HEK293 (cell line): ENCODE measurements around the gene LY6G6D.

Experiments used
- GLI4 ChIP-seq: fragments of 450-650 bp; formaldehyde crosslinking; IDR thresholded peaks from 2 replicates; pipeline ENCODE4 v1.5.1; 2016; ENCODE audit warnings: missing biosample characterization, missing genetic modification characterization
- GLIS2 ChIP-seq: fragments of 450-650 bp; formaldehyde crosslinking; IDR thresholded peaks from 2 replicates; pipeline ENCODE4 v1.5.1; 2016; ENCODE audit warnings: missing biosample characterization, missing genetic modification characterization
- HIC1 ChIP-seq: fragments of 450-650 bp; formaldehyde crosslinking; IDR thresholded peaks from 2 replicates; pipeline ENCODE4 v1.5.1; 2016; ENCODE audit warnings: missing biosample characterization, missing genetic modification characterization
- HOXA7 ChIP-seq: sonication (generic); formaldehyde crosslinking; IDR thresholded peaks from 2 replicates; pipeline ENCODE4 v1.8.1; 2022; ENCODE audit warnings: missing genetic modification reagents, borderline replicate concordance
- KLF9 ChIP-seq: fragments of 450-650 bp; formaldehyde crosslinking; IDR thresholded peaks from 2 replicates; pipeline ENCODE4 v1.5.1; 2016; ENCODE audit warnings: missing biosample characterization, missing genetic modification characterization, low read depth
- MEIS1 ChIP-seq: sonication (generic); formaldehyde crosslinking; IDR thresholded peaks from 2 replicates; pipeline ENCODE4 v1.8.1; 2022; ENCODE audit warnings: missing genetic modification reagents, mild to moderate bottlenecking, borderline replicate concordance
- MZF1 ChIP-seq: fragments of 450-650 bp; formaldehyde crosslinking; IDR thresholded peaks from 2 replicates; pipeline ENCODE4 v1.5.1; 2017; ENCODE audit warnings: missing biosample characterization, missing genetic modification characterization, borderline replicate concordance
- PRDM1 ChIP-seq: fragments of 450-650 bp; formaldehyde crosslinking; IDR thresholded peaks from 2 replicates; pipeline ENCODE4; 2016; ENCODE audit warnings: missing biosample characterization, missing genetic modification characterization
- SP2 ChIP-seq: fragments of 450-650 bp; formaldehyde crosslinking; IDR thresholded peaks from 2 replicates; pipeline ENCODE4 v1.5.1; 2016; ENCODE audit warnings: missing biosample characterization, missing genetic modification characterization
- WT1 ChIP-seq: fragments of 450-650 bp; formaldehyde crosslinking; IDR thresholded peaks from 2 replicates; pipeline ENCODE4 v1.5.1; 2016; ENCODE audit warnings: missing biosample characterization, missing genetic modification characterization
- ZBTB44 ChIP-seq: fragments of 450-650 bp; IDR thresholded peaks from 2 replicates; pipeline ENCODE4 v1.5.1; 2018; ENCODE audit warnings: missing biosample characterization, mild to moderate bottlenecking, missing genetic modification characterization
- ZBTB8A ChIP-seq: fragments of 450-650 bp; formaldehyde crosslinking; IDR thresholded peaks from 2 replicates; pipeline ENCODE4 v1.5.1; 2016; ENCODE audit warnings: missing biosample characterization, missing genetic modification characterization
- ZNF18 ChIP-seq: fragments of 450-650 bp; formaldehyde crosslinking; IDR thresholded peaks from 2 replicates; pipeline ENCODE4 v1.5.1; 2016; ENCODE audit warnings: missing biosample characterization, missing genetic modification characterization
- ZNF214 ChIP-seq: fragments of 450-650 bp; formaldehyde crosslinking; IDR thresholded peaks from 2 replicates; pipeline ENCODE4 v1.5.1; 2017; ENCODE audit warnings: missing biosample characterization, mild to moderate bottlenecking, missing genetic modification characterization, borderline replicate concordance
- ZNF223 ChIP-seq: fragments of 450-650 bp; formaldehyde crosslinking; IDR thresholded peaks from 2 replicates; pipeline ENCODE4 v1.5.1; 2016; ENCODE audit warnings: missing biosample characterization, missing genetic modification characterization
- ZNF239 ChIP-seq: fragments of 450-650 bp; formaldehyde crosslinking; IDR thresholded peaks from 2 replicates; pipeline ENCODE4 v1.5.1; 2016; ENCODE audit warnings: missing biosample characterization, missing genetic modification characterization
- ZNF248 ChIP-seq: fragments of 450-650 bp; formaldehyde crosslinking; IDR thresholded peaks from 2 replicates; pipeline ENCODE4 v1.5.1; 2017; ENCODE audit warnings: missing biosample characterization, missing genetic modification characterization
- ZNF302 ChIP-seq: fragments of 450-650 bp; formaldehyde crosslinking; IDR thresholded peaks from 2 replicates; pipeline ENCODE4 v1.5.1; 2016; ENCODE audit warnings: missing biosample characterization, missing genetic modification characterization, low read depth
- ZNF341 ChIP-seq: fragments of 450-650 bp; formaldehyde crosslinking; IDR thresholded peaks from 2 replicates; pipeline ENCODE4; 2016; ENCODE audit warnings: low read depth, missing biosample characterization, missing genetic modification characterization
- ZNF362 ChIP-seq: fragments of 450-650 bp; formaldehyde crosslinking; IDR thresholded peaks from 2 replicates; pipeline ENCODE4 v1.5.1; 2016; ENCODE audit warnings: missing biosample characterization, missing genetic modification characterization
- ZNF404 ChIP-seq: fragments of 450-650 bp; formaldehyde crosslinking; IDR thresholded peaks from 2 replicates; pipeline ENCODE4 v1.5.1; 2017; ENCODE audit warnings: missing biosample characterization, missing genetic modification characterization
- ZNF521 ChIP-seq: fragments of 450-650 bp; formaldehyde crosslinking; IDR thresholded peaks from 2 replicates; pipeline ENCODE4 v1.5.1; 2017; ENCODE audit warnings: missing biosample characterization, mild to moderate bottlenecking, missing genetic modification characterization
- ZNF596 ChIP-seq: fragments of 450-650 bp; IDR thresholded peaks from 2 replicates; pipeline ENCODE4 v1.5.0; 2018; ENCODE audit warnings: missing biosample characterization, mild to moderate bottlenecking, missing genetic modification characterization, moderate library complexity
- ZNF629 ChIP-seq: fragments of 450-650 bp; formaldehyde crosslinking; IDR thresholded peaks from 2 replicates; pipeline ENCODE4 v1.5.1; 2017; ENCODE audit warnings: missing biosample characterization, missing genetic modification characterization
- ZSCAN30 ChIP-seq: fragments of 450-650 bp; IDR thresholded peaks from 2 replicates; pipeline ENCODE4 v1.5.1; 2018; ENCODE audit warnings: missing biosample characterization, mild to moderate bottlenecking, missing genetic modification characterization, moderate library complexity
- TF ChIP-seq, protein P1 (sequence below): fragments of 450-650 bp; formaldehyde crosslinking; IDR thresholded peaks from 2 replicates; pipeline ENCODE4 v1.5.1; 2016; ENCODE audit warnings: missing biosample characterization, missing genetic modification characterization
- TF ChIP-seq, protein P2 (sequence below): fragments of 450-650 bp; formaldehyde crosslinking; conservative IDR thresholded peaks from 2 replicates; pipeline ENCODE4 v1.5.1; 2016; ENCODE audit warnings: low read depth, missing biosample characterization, missing genetic modification characterization

Gene LY6G6D

GRCh38 chr6:31729979-31730630 is 15.0 kb downstream of the LY6G6D start (continued):
- no peak for TF ChIP-seq PRDM1
- TF ChIP-seq GLIS2 (tag by site-specific recombination) = peak; percentile 98
- TF ChIP-seq ZNF239 = no peak
- TF ChIP-seq GLI4 (tag by site-specific recombination) = no peak
- TF ChIP-seq ZNF596 = no peak
- TF ChIP-seq MEIS1 (CRISPR knock-in tag) = no peak
- TF ChIP-seq WT1 (tag by site-specific recombination) = no peak
- TF ChIP-seq ZNF404 (tag by site-specific recombination) = no peak
- TF ChIP-seq ZNF302 (tag by site-specific recombination) = no peak
- TF ChIP-seq, protein P1, sequence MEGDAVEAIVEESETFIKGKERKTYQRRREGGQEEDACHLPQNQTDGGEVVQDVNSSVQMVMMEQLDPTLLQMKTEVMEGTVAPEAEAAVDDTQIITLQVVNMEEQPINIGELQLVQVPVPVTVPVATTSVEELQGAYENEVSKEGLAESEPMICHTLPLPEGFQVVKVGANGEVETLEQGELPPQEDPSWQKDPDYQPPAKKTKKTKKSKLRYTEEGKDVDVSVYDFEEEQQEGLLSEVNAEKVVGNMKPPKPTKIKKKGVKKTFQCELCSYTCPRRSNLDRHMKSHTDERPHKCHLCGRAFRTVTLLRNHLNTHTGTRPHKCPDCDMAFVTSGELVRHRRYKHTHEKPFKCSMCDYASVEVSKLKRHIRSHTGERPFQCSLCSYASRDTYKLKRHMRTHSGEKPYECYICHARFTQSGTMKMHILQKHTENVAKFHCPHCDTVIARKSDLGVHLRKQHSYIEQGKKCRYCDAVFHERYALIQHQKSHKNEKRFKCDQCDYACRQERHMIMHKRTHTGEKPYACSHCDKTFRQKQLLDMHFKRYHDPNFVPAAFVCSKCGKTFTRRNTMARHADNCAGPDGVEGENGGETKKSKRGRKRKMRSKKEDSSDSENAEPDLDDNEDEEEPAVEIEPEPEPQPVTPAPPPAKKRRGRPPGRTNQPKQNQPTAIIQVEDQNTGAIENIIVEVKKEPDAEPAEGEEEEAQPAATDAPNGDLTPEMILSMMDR (tag by site-specific recombination) = peak; percentile 72
- no peak for TF ChIP-seq ZSCAN30 (tag by site-specific recombination)
- TF ChIP-seq ZNF629 (tag by site-specific recombination) = no peak; the same call in 1 of the 2 replicates
- TF ChIP-seq HOXA7 (CRISPR knock-in tag) = no peak
- TF ChIP-seq ZBTB44 (tag by site-specific recombination) = no peak
- peak; percentile 48; the same call in 1 of the 2 replicates for TF ChIP-seq ZNF341 (tag by site-specific recombination)
- TF ChIP-seq, protein P2, sequence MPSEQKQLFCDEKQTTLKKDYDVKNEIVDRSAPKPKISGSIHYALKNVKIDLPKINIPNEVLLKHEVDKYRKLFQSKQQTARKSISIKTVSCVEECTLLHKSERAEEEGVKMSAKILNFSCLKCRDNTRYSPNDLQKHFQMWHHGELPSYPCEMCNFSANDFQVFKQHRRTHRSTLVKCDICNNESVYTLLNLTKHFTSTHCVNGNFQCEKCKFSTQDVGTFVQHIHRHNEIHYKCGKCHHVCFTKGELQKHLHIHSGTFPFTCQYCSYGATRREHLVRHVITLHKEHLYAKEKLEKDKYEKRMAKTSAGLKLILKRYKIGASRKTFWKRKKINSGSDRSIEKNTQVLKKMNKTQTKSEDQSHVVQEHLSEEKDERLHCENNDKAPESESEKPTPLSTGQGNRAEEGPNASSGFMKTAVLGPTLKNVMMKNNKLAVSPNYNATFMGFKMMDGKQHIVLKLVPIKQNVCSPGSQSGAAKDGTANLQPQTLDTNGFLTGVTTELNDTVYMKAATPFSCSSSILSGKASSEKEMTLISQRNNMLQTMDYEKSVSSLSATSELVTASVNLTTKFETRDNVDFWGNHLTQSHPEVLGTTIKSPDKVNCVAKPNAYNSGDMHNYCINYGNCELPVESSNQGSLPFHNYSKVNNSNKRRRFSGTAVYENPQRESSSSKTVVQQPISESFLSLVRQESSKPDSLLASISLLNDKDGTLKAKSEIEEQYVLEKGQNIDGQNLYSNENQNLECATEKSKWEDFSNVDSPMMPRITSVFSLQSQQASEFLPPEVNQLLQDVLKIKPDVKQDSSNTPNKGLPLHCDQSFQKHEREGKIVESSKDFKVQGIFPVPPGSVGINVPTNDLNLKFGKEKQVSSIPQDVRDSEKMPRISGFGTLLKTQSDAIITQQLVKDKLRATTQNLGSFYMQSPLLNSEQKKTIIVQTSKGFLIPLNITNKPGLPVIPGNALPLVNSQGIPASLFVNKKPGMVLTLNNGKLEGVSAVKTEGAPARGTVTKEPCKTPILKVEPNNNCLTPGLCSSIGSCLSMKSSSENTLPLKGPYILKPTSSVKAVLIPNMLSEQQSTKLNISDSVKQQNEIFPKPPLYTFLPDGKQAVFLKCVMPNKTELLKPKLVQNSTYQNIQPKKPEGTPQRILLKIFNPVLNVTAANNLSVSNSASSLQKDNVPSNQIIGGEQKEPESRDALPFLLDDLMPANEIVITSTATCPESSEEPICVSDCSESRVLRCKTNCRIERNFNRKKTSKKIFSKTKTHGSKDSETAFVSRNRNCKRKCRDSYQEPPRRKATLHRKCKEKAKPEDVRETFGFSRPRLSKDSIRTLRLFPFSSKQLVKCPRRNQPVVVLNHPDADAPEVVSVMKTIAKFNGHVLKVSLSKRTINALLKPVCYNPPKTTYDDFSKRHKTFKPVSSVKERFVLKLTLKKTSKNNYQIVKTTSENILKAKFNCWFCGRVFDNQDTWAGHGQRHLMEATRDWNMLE (tag by site-specific recombination) = no peak
- 0 out of 2 replicates have a peak, but pooled peaks have one; percentile 39 for TF ChIP-seq HIC1
- TF ChIP-seq ZNF223 (tag by site-specific recombination) = peak; percentile 82
- 0 out of 2 replicates have a peak, but pooled peaks have one; percentile 62 for TF ChIP-seq KLF9 (tag by site-specific recombination)
- TF ChIP-seq SP2 (tag by site-specific recombination) = peak; percentile 87
- TF ChIP-seq ZNF248 (tag by site-specific recombination) = no peak
- TF ChIP-seq ZNF521 (tag by site-specific recombination) = no peak
- TF ChIP-seq ZNF18 (tag by site-specific recombination) = no peak
- peak; percentile 50; the same call in 1 of the 2 replicates for TF ChIP-seq ZBTB8A (tag by site-specific recombination)
- TF ChIP-seq ZNF362 (tag by site-specific recombination) = no peak
- no peak for TF ChIP-seq ZNF214 (tag by site-specific recombination)
- TF ChIP-seq MZF1 (tag by site-specific recombination) = no peak
